C4-2B (cell line): ENCODE results near the gene TAGLN.

Experiments used
- ZFX ChIP-seq: fragments of 450-650 bp; IDR thresholded peaks from 2 replicates; pipeline ENCODE4 v1.6.1; 2017
- TF ChIP-seq, protein P1 (sequence below): fragments of 450-650 bp; conservative IDR thresholded peaks from 2 replicates; pipeline ENCODE4 v1.5.1; 2017; ENCODE audit warnings: mild to moderate bottlenecking

- TF ChIP-seq, protein P1, sequence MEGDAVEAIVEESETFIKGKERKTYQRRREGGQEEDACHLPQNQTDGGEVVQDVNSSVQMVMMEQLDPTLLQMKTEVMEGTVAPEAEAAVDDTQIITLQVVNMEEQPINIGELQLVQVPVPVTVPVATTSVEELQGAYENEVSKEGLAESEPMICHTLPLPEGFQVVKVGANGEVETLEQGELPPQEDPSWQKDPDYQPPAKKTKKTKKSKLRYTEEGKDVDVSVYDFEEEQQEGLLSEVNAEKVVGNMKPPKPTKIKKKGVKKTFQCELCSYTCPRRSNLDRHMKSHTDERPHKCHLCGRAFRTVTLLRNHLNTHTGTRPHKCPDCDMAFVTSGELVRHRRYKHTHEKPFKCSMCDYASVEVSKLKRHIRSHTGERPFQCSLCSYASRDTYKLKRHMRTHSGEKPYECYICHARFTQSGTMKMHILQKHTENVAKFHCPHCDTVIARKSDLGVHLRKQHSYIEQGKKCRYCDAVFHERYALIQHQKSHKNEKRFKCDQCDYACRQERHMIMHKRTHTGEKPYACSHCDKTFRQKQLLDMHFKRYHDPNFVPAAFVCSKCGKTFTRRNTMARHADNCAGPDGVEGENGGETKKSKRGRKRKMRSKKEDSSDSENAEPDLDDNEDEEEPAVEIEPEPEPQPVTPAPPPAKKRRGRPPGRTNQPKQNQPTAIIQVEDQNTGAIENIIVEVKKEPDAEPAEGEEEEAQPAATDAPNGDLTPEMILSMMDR, result no peak
- TF ChIP-seq ZFX, result no peak
Observed at GRCh38 chr11:117256573-117256972, 57.4 kb downstream of the TAGLN start.
